SK-N-MC (cell line): ENCODE data around the gene EXOSC10.

ENCODE experiments used
- DNase-seq: peaks from one replicate; pipeline ENCODE4 v3.0.0-alpha.2; 2011; ENCODE audit warnings: low read depth, low spot score
- H3K27ac ChIP-seq: fragments of 200-600 bp; sonication (generic); 2 replicates; pipeline ENCODE4 v1.5.1; 2016; ENCODE audit warnings: mixed run types
- H3K36me3 ChIP-seq: fragments of 200-600 bp; sonication (generic); 2 replicates; pipeline ENCODE4 v1.6.1; 2017; ENCODE audit warnings: antibody characterized with exemption, low read length, mixed read lengths; ENCODE audit not compliant: insufficient read depth
- H3K4me3 ChIP-seq: fragments of 200-600 bp; sonication (generic); 2 replicates; pipeline ENCODE4 v1.5.1; 2016
- H3K9ac ChIP-seq: fragments of 200-600 bp; sonication (generic); 2 replicates; pipeline ENCODE4 v1.8.0; 2017; ENCODE audit warnings: mixed run types, mixed read lengths; ENCODE audit not compliant: insufficient read length
- H3K9me3 ChIP-seq: fragments of 200-600 bp; sonication (generic); 2 replicates; pipeline ENCODE4 v1.6.1; 2017; ENCODE audit warnings: low read depth, mild to moderate bottlenecking, antibody characterized with exemption, low read length, moderate library complexity, mixed read lengths
- EZH2 ChIP-seq: fragments of 200-600 bp; sonication (generic); IDR thresholded peaks from one replicate; pipeline ENCODE4 v1.6.1; 2017; ENCODE audit warnings: antibody characterized with exemption
- FOXP2 ChIP-seq: optimal IDR thresholded peaks from 2 replicates; pipeline ENCODE3; 2011; ENCODE audit warnings: mild to moderate bottlenecking, moderate library complexity; ENCODE audit not compliant: insufficient read depth; ENCODE audit errors: extremely low read length, control extremely low read depth
- POLR2AphosphoS5 ChIP-seq: IDR thresholded peaks from 2 replicates; pipeline ENCODE4 v1.6.1; 2012; ENCODE audit warnings: mild to moderate bottlenecking, low read depth, low read length, borderline replicate concordance

Gene EXOSC10

GRCh38 chr1:11138029-11138428 lies 38.4 kb upstream of the EXOSC10 start:
- no peak for DNase-seq
- Histone ChIP-seq H3K9me3 (no peaks in the 10 kb centered on the region), H3K27ac (no peak overlapping the region), H3K36me3 (peaks cover 42% of the 10 kb centered on the region), H3K9ac (no peak overlapping the region), H3K4me3 (no peak overlapping the region)
- TF ChIP-seq EZH2 (no peak), POLR2AphosphoS5 (no peak), FOXP2 (no peak)

GRCh38 chr1:11134898-11135266 lies 35.2 kb upstream of the EXOSC10 start:
- H3K36me3 ChIP-seq: peaks cover 65% of the 10 kb centered on the region
- H3K4me3 ChIP-seq: peak overlapping the region; percentile 37; the same call in 1 of the 2 replicates
- no peaks in the 10 kb centered on the region for H3K9me3 ChIP-seq
- H3K27ac ChIP-seq: peak overlapping the region; percentile 68
- no peak overlapping the region for H3K9ac ChIP-seq
- no peak for TF ChIP-seq POLR2AphosphoS5
- no peak for TF ChIP-seq FOXP2
- no peak for TF ChIP-seq EZH2
- DNase-seq: no peak

GRCh38 chr1:11134251-11134897 lies 34.7 kb upstream of the EXOSC10 start:
- no peak for DNase-seq
- peaks cover 69% of the 10 kb centered on the region for H3K36me3 ChIP-seq
- H3K27ac ChIP-seq: peak overlapping the region; percentile 68
- H3K9ac ChIP-seq: no peak overlapping the region
- peak overlapping the region; percentile 37; the same call in 1 of the 2 replicates for H3K4me3 ChIP-seq
- TF ChIP-seq EZH2: no peak
- no peak for TF ChIP-seq FOXP2
- no peak for TF ChIP-seq POLR2AphosphoS5
- H3K9me3 ChIP-seq: no peaks in the 10 kb centered on the region

GRCh38 chr1:11132563-11133293 lies 33.1 kb upstream of the EXOSC10 start:
- H3K36me3 ChIP-seq: peaks cover 69% of the 10 kb centered on the region
- H3K9ac ChIP-seq: no peak overlapping the region
- DNase-seq: no peak
- no peak overlapping the region for H3K4me3 ChIP-seq
- TF ChIP-seq EZH2 (no peak), POLR2AphosphoS5 (no peak), FOXP2 (no peak)
- H3K9me3 ChIP-seq: no peaks in the 10 kb centered on the region
- no peak overlapping the region for H3K27ac ChIP-seq

- no peak overlapping the region for H3K4me3 ChIP-seq
- H3K9me3 ChIP-seq: no peaks in the 10 kb centered on the region
- H3K9ac ChIP-seq: no peak overlapping the region
- no peak overlapping the region for H3K27ac ChIP-seq
- TF ChIP-seq POLR2AphosphoS5: no peak
- no peak for TF ChIP-seq EZH2
- TF ChIP-seq FOXP2: no peak
- H3K36me3 ChIP-seq: peaks cover 66% of the 10 kb centered on the region
- no peak for DNase-seq
Measured at GRCh38 chr1:11131816-11132215, 32.1 kb upstream of the EXOSC10 start.

- H3K9ac ChIP-seq: no peak overlapping the region
- TF ChIP-seq EZH2 (no peak), POLR2AphosphoS5 (no peak), FOXP2 (no peak)
- no peak overlapping the region for H3K27ac ChIP-seq
- H3K36me3 ChIP-seq: peaks cover 69% of the 10 kb centered on the region
- DNase-seq: no peak
- no peaks in the 10 kb centered on the region for H3K9me3 ChIP-seq
- no peak overlapping the region for H3K4me3 ChIP-seq
Measured at GRCh38 chr1:11130406-11130805, 30.7 kb upstream of the EXOSC10 start.

- DNase-seq: no peak
- peaks cover 74% of the 10 kb centered on the region for H3K36me3 ChIP-seq
- H3K9ac ChIP-seq: no peak overlapping the region
- TF ChIP-seq POLR2AphosphoS5: no peak
- no peak for TF ChIP-seq EZH2
- TF ChIP-seq FOXP2: no peak
- H3K4me3 ChIP-seq: no peak overlapping the region
- H3K9me3 ChIP-seq: no peaks in the 10 kb centered on the region
- H3K27ac ChIP-seq: no peak overlapping the region
Measured at GRCh38 chr1:11129649-11130390, 30.2 kb upstream of the EXOSC10 start.

GRCh38 chr1:11126569-11126968 lies 26.9 kb upstream of the EXOSC10 start:
- peak overlapping the region; percentile 95 for H3K27ac ChIP-seq
- TF ChIP-seq FOXP2 (no peak), POLR2AphosphoS5 (no peak; the same call in 1 of the 2 replicates), EZH2 (no peak)
- DNase-seq: peak; percentile 55
- H3K36me3 ChIP-seq: peaks cover 70% of the 10 kb centered on the region
- no peaks in the 10 kb centered on the region for H3K9me3 ChIP-seq
- H3K4me3 ChIP-seq: peak overlapping the region; percentile 65
- H3K9ac ChIP-seq: no peak overlapping the region

- no peak for TF ChIP-seq POLR2AphosphoS5
- no peak for TF ChIP-seq FOXP2
- TF ChIP-seq EZH2: no peak
- peak overlapping the region; percentile 65 for H3K4me3 ChIP-seq
- DNase-seq: peak; percentile 10
- peak overlapping the region; percentile 46 for H3K9ac ChIP-seq
- peaks cover 70% of the 10 kb centered on the region for H3K36me3 ChIP-seq
- no peaks in the 10 kb centered on the region for H3K9me3 ChIP-seq
- H3K27ac ChIP-seq: peak overlapping the region; percentile 95
Measured at GRCh38 chr1:11125931-11126330, 26.3 kb upstream of the EXOSC10 start.
